H1 (cell line): ENCODE results near the gene PAX3. TPM values are rescaled to one million over a fixed set of nuclear protein-coding genes. Genes with fewer than 3 reads are reported as not detected.
A peak's percentile ranks its signal among the peaks of the same experiment; 100 is the strongest.

Experiments used
- CTBP2 ChIP-seq: IDR thresholded peaks from 2 replicates; pipeline ENCODE4 v1.7.0; 2011; ENCODE audit warnings: borderline replicate concordance, mild to moderate bottlenecking, moderate library complexity, mixed read lengths, low read length; ENCODE audit not compliant: insufficient read depth, insufficient read length
- E2F6 ChIP-seq: IDR thresholded peaks from 2 replicates; pipeline ENCODE4 v1.6.1; 2012; ENCODE audit warnings: inconsistent platforms
- EZH2 ChIP-seq: fragments of 200-600 bp; sonication (generic); IDR thresholded peaks from 2 replicates; pipeline ENCODE4 v1.7.1; 2012; ENCODE audit warnings: low read depth, mild to moderate bottlenecking, moderate library complexity, low read length, inconsistent platforms; ENCODE audit not compliant: severe bottlenecking
- RBBP5 ChIP-seq: IDR thresholded peaks from 2 replicates; pipeline ENCODE4 v1.7.1; 2012; ENCODE audit warnings: low read depth, mild to moderate bottlenecking, inconsistent platforms, low read length, moderate library complexity, borderline replicate concordance
- RNF2 ChIP-seq: fragments of 200-900, 300-1000 bp; sonication (generic); IDR thresholded peaks from 2 replicates; pipeline ENCODE4 v1.7.1; 2016; ENCODE audit warnings: borderline replicate concordance, low read depth, mild to moderate bottlenecking, antibody characterized with exemption, low read length; ENCODE audit not compliant: poor library complexity, severe bottlenecking; ENCODE audit errors: missing control alignments
- SP1 ChIP-seq: IDR thresholded peaks from 2 replicates; pipeline ENCODE4 v1.6.1; 2011; ENCODE audit warnings: low read depth, low read length
- SRF ChIP-seq: IDR thresholded peaks from 2 replicates; pipeline ENCODE4 v1.6.1; 2011; ENCODE audit warnings: mild to moderate bottlenecking, low read depth, low read length, moderate library complexity
- SUZ12 ChIP-seq: fragments of 200-600 bp; sonication (generic); IDR thresholded peaks from 2 replicates; pipeline ENCODE4 v1.6.1; 2012; ENCODE audit warnings: mild to moderate bottlenecking, inconsistent platforms, low read length, moderate library complexity, mixed read lengths
- TCF12 ChIP-seq: IDR thresholded peaks from 2 replicates; pipeline ENCODE4 v1.6.1; 2011; ENCODE audit warnings: low read depth, mild to moderate bottlenecking, low read length
- TEAD4 ChIP-seq: IDR thresholded peaks from 2 replicates; pipeline ENCODE4 v1.6.1; 2012; ENCODE audit warnings: low read depth, low read length, inconsistent platforms, mixed read lengths
- polyA plus RNA-seq, 7 experiments: library from polyadenylated mRNA; depleted of rRNA in 3 of 7; stranded (reverse) in 5 of 7; unstranded in 2 of 7; fragments of >200 nt in 5 of 7; fragments of 200-250 nt in 2 of 7; gene quantifications; 1 replicate in 5 of 7; 2 replicates in 1 of 7; 4 replicates in 1 of 7; pipeline versions ENCODE4 v1.2.1 to v1.2.3, GENCODE V29; 2011 to 2013; ENCODE audit warnings: missing spikeins in 2 of 7, mixed read lengths in 2 of 7
- total RNA-seq: library from RNA; stranded (reverse); fragmentation: NEBNext Ultra II Directional; extraction: Animal tissue kit (Norgen Biotek cat#: 25700); gene quantifications from 2 replicates; pipeline ENCODE4 v1.2.1, GENCODE V29; 2021

PAX3 gene
- total and polyA plus RNA-seq, 2 of the 8 experiments (the other 6 are each of a cell fraction or from before 2014, with no cell fraction given): 0.33 TPM; not detected in 1

GRCh38 chr2:222307143-222307756 is 8.5 kb upstream of the PAX3 start (continued):
- TF ChIP-seq EZH2 (peak; percentile 84), RBBP5 (no peak), CTBP2 (peak; percentile 95), SRF (no peak), TCF12 (0 out of 2 replicates have a peak, but pooled peaks have one; percentile 38), TEAD4 (no peak), SUZ12 (peak; percentile 79), SP1 (no peak), E2F6 (peak; percentile 58; the same call in 1 of the 2 replicates), RNF2 (peak; percentile 39)
- TF ChIP-seq, all 59 proteins: peak for 8
